ENCODE data around the gene ZGPAT. TPM values are rescaled to one million over a fixed set of nuclear protein-coding genes. Genes with fewer than 3 reads are reported as not detected.

Gene ZGPAT
- total and polyA plus RNA-seq, 2 of the 4 experiments (the other 2 are of a cell fraction) = 13.4 to 20.2 TPM

DNA sequence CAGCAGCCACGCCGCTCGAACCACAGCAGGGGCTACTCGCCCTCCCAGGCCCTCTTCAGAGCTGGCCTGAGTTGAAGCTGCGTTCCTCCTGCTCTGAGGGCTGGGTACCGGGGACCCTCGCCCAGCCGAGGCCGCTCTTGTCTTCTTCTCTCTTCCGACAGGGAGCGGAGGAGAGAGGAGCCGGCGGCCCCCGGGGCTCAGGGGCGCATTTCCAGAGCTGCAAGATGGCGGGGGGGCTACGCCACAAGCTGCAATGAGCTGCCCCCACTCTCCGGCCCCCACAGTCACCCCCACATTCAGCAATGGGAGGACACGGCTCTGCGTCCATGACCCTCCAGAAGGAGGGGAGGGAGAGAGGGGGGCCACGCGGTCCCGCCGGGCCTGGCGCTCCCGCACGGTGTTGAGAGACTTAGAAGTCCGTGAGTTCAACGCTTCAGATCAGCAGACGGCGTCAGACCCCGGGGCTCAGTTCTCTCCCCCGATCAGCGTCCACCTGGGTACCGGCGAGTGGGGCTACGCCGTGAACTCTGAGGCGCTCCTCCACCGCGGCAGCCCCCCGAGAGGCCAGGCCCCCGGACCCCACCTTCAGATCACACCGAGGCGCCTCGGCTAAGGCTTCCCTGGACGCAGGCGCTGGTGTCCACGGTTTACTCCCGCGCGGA is 63.3 kb downstream of the ZGPAT start:
- no peak for TF ChIP-seq CEBPB (IDR thresholded peaks at IDR 0.05; ENCODE audit: low read depth, low read length)
- no peak for TF ChIP-seq RAD21 (IDR thresholded peaks at IDR 0.05; ENCODE audit: low read length)
- TF ChIP-seq MXI1 (IDR thresholded peaks at IDR 0.05; ENCODE audit: borderline replicate concordance, low read depth, low read length) = no peak
- TF ChIP-seq POLR2A (IDR thresholded peaks at IDR 0.05; ENCODE audit: low read depth, low read length) = no peak
- TF ChIP-seq BHLHE40 (IDR thresholded peaks at IDR 0.05; ENCODE audit: low read depth, low read length) = no peak
- TF ChIP-seq MAZ (IDR thresholded peaks at IDR 0.05; ENCODE audit: borderline replicate concordance, low read depth, low read length) = no peak
- TF ChIP-seq, protein P1, sequence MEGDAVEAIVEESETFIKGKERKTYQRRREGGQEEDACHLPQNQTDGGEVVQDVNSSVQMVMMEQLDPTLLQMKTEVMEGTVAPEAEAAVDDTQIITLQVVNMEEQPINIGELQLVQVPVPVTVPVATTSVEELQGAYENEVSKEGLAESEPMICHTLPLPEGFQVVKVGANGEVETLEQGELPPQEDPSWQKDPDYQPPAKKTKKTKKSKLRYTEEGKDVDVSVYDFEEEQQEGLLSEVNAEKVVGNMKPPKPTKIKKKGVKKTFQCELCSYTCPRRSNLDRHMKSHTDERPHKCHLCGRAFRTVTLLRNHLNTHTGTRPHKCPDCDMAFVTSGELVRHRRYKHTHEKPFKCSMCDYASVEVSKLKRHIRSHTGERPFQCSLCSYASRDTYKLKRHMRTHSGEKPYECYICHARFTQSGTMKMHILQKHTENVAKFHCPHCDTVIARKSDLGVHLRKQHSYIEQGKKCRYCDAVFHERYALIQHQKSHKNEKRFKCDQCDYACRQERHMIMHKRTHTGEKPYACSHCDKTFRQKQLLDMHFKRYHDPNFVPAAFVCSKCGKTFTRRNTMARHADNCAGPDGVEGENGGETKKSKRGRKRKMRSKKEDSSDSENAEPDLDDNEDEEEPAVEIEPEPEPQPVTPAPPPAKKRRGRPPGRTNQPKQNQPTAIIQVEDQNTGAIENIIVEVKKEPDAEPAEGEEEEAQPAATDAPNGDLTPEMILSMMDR (conservative IDR thresholded peaks at IDR 0.05; ENCODE audit: low read depth, low read length) = no peak
- TF ChIP-seq, protein P2, sequence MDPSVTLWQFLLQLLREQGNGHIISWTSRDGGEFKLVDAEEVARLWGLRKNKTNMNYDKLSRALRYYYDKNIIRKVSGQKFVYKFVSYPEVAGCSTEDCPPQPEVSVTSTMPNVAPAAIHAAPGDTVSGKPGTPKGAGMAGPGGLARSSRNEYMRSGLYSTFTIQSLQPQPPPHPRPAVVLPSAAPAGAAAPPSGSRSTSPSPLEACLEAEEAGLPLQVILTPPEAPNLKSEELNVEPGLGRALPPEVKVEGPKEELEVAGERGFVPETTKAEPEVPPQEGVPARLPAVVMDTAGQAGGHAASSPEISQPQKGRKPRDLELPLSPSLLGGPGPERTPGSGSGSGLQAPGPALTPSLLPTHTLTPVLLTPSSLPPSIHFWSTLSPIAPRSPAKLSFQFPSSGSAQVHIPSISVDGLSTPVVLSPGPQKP (IDR thresholded peaks at IDR 0.05; ENCODE audit: borderline replicate concordance, low read depth, low read length) = no peak
- TF ChIP-seq CHD1 (IDR thresholded peaks at IDR 0.05; ENCODE audit: low read depth, low read length) = no peak
- TF ChIP-seq SMC3 (IDR thresholded peaks at IDR 0.05; ENCODE audit: low read depth, low read length) = no peak
- no peak for TF ChIP-seq NFE2L2 (IDR thresholded peaks at IDR 0.05; ENCODE audit: low read depth, low read length)
- no peak for TF ChIP-seq MAFK (IDR thresholded peaks at IDR 0.05; ENCODE audit: low read depth, low read length)
- TF ChIP-seq USF2 (IDR thresholded peaks at IDR 0.05; ENCODE audit: low read depth, low read length) = no peak
- no peak for TF ChIP-seq RCOR1 (IDR thresholded peaks at IDR 0.05; ENCODE audit: insufficient replicate concordance, low read length)
- no peak for TF ChIP-seq FOS (IDR thresholded peaks at IDR 0.05; ENCODE audit: low read depth, low read length)
- TF ChIP-seq RFX5 (IDR thresholded peaks at IDR 0.05; ENCODE audit: low read depth, low read length) = no peak
- Histone ChIP-seq H4K5ac (ENCODE audit: low read depth, low read length) (no peak overlapping the region), H2AK9ac (replicated peaks; ENCODE audit: low read depth, low read length, poor library complexity) (no peak overlapping the region), H3K56ac (ENCODE audit: extremely low read depth, insufficient read depth, low read length) (no peak overlapping the region), H3K79me1 (ENCODE audit: low read depth in 1 of 2, low read length in 2 of 2) (peaks cover 12 to 51% of the 10 kb centered on the region in 2 experiments; a peak in 3 of 4 replicates), H2BK20ac (ENCODE audit: low read depth, low read length) (no peak overlapping the region), H3K9ac (ENCODE audit: low read depth, low read length) (no peak overlapping the region), H3K9me3 (ENCODE audit: control insufficient read depth, insufficient read depth, low read length) (no peaks in the 10 kb centered on the region), H2BK120ac (ENCODE audit: low read depth, low read length) (no peak overlapping the region), H3K14ac (replicated peaks; ENCODE audit: low read depth, low read length) (no peak overlapping the region), H4K91ac (ENCODE audit: insufficient read depth, low read depth, low read length) (no peak overlapping the region), H3K27me3 (ENCODE audit: control insufficient read depth, insufficient read depth, low read length) (no peaks in the 10 kb centered on the region), H3K4me1 (ENCODE audit: control insufficient read depth, insufficient read depth, low read length) (peaks cover 8% of the 10 kb centered on the region), H3K27ac (ENCODE audit: insufficient read depth, low read length) (no peak overlapping the region), H3K4me2 (ENCODE audit: low read depth, low read length) (no peak overlapping the region), H3K4ac (ENCODE audit: low read depth, low read length) (no peak overlapping the region), H4K20me1 (ENCODE audit: insufficient read depth, low read length) (peaks cover 9% of the 10 kb centered on the region), H3K4me3 (ENCODE audit: insufficient read depth, low read depth, low read length) (no peak overlapping the region), H2AFZ (replicated peaks; ENCODE audit: low read length, poor library complexity) (no peak overlapping the region), H2BK15ac (ENCODE audit: low read depth, low read length) (no peak overlapping the region), H3K36me3 (ENCODE audit: control insufficient read depth, insufficient read depth, low read length) (peaks cover 25% of the 10 kb centered on the region; the same call in 1 of the 2 replicates), H3K18ac (ENCODE audit: low read depth, low read length) (no peak overlapping the region), H2AK5ac (ENCODE audit: low read depth, low read length) (no peak overlapping the region), H2BK5ac (ENCODE audit: low read depth, low read length, poor library complexity, severe bottlenecking) (no peak overlapping the region), H3K23ac (ENCODE audit: low read depth, low read length) (no peak overlapping the region), H3K9me1 (ENCODE audit: insufficient read depth, low read length) (no peaks in the 10 kb centered on the region; the same call in 1 of the 2 replicates), H4K8ac (ENCODE audit: low read depth in 2 of 2, low read length in 2 of 2) (no peak overlapping the region)
- no TSS peak for BruUV-seq (replicated peaks)
- POLR2A ChIA-PET (ENCODE audit: unreplicated experiment) = no interaction called here
- DNase-seq = no peak
- in situ Hi-C loops (cut with MboI; ENCODE audit: low sequenced_read_pairs) = no loop called here
- dilution Hi-C loops (cut with HindIII; ENCODE audit: low sequenced_read_pairs, unreplicated experiment) = no loop called here
- intact Hi-C loops (cut with micrococcal nuclease) = no loop called here
- WGBS, 2 experiments (ENCODE audit: extremely low coverage in 2 of 2, insufficient read length in 1 of 2) = 94% methylated on average over 36 of the region's 52 CpGs; no CpG with 5 or more reads in 1 of the 2 experiments
- CTCF ChIA-PET = no interaction called here
- no peak for ATAC-seq (ENCODE audit: low read depth)

Data from IMR-90 (cell line).